Measurements from ENCODE around the gene BCAS1.

DNA sequence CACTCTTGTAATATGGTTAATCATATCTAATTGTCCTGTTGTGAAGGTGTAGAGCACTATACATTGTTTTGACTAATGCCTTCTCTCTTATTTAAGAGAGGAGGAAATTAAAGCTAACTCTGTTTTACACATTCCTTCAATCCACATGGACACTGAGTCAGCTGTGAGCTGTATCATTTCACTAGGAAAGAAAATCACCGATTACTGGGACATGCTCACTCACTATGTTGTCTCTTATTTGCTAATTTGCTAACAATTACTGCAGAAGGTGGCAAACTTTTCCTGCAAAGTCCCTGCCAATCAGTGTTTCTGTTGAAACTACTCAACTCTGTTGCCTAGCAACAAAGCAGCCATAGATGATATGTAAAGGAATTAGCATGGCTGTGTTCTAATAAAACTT lies 98.2 kb downstream of the BCAS1 start:
- TF ChIP-seq, protein P1, sequence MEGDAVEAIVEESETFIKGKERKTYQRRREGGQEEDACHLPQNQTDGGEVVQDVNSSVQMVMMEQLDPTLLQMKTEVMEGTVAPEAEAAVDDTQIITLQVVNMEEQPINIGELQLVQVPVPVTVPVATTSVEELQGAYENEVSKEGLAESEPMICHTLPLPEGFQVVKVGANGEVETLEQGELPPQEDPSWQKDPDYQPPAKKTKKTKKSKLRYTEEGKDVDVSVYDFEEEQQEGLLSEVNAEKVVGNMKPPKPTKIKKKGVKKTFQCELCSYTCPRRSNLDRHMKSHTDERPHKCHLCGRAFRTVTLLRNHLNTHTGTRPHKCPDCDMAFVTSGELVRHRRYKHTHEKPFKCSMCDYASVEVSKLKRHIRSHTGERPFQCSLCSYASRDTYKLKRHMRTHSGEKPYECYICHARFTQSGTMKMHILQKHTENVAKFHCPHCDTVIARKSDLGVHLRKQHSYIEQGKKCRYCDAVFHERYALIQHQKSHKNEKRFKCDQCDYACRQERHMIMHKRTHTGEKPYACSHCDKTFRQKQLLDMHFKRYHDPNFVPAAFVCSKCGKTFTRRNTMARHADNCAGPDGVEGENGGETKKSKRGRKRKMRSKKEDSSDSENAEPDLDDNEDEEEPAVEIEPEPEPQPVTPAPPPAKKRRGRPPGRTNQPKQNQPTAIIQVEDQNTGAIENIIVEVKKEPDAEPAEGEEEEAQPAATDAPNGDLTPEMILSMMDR (IDR thresholded peaks at IDR 0.05; ENCODE audit: low read length), result no peak
- no peak for TF ChIP-seq EZH2 (IDR thresholded peaks at IDR 0.05; ENCODE audit: borderline replicate concordance, low read length)
